NT2/D1 (cell line): Measurements from ENCODE around the gene KRTAP16-1.

Source experiments
- DNase-seq: peaks from one replicate; pipeline ENCODE4 v3.0.0-alpha.2; 2011; ENCODE audit warnings: low read depth, low spot score
- H3K27me3 ChIP-seq: 2 replicates; pipeline ENCODE4 v1.6.0; 2011; ENCODE audit warnings: mild to moderate bottlenecking; ENCODE audit not compliant: insufficient read length, insufficient read depth
- H3K36me3 ChIP-seq: 2 replicates; pipeline ENCODE4 v1.6.1; 2011; ENCODE audit warnings: mild to moderate bottlenecking, low read length, mixed read lengths; ENCODE audit not compliant: insufficient read depth, insufficient read length
- H3K4me1 ChIP-seq: 2 replicates; pipeline ENCODE4 v1.5.1; 2011; ENCODE audit not compliant: insufficient read depth, insufficient read length
- H3K4me3 ChIP-seq: 2 replicates; pipeline ENCODE4 v1.5.1; 2011; ENCODE audit warnings: low read depth; ENCODE audit not compliant: insufficient read length
- H3K9ac ChIP-seq: 2 replicates; pipeline ENCODE4 v1.6.0; 2011; ENCODE audit warnings: low read depth; ENCODE audit not compliant: insufficient read length
- H3K9me3 ChIP-seq: 2 replicates; pipeline ENCODE4 v1.5.1; 2011; ENCODE audit warnings: mild to moderate bottlenecking, low read length; ENCODE audit not compliant: insufficient read depth
- SUZ12 ChIP-seq: IDR thresholded peaks from 2 replicates; pipeline ENCODE4 v1.6.1; 2011; ENCODE audit not compliant: insufficient read length, insufficient read depth; ENCODE audit errors: extremely low read depth
- YY1 ChIP-seq: IDR thresholded peaks from 2 replicates; pipeline ENCODE4 v1.6.1; 2011; ENCODE audit not compliant: insufficient read length, insufficient read depth
- ZNF274 ChIP-seq: IDR thresholded peaks from 2 replicates; pipeline ENCODE4 v1.6.1; 2011; ENCODE audit warnings: mild to moderate bottlenecking, low read depth, low read length

Gene KRTAP16-1

GRCh38 chr17:41327411-41328120 lies 18.5 kb upstream of the KRTAP16-1 start:
- TF ChIP-seq ZNF274 (no peak), YY1 (no peak), SUZ12 (no peak)
- no peaks in the 10 kb centered on the region for H3K9me3 ChIP-seq
- H3K36me3 ChIP-seq, result no peaks in the 10 kb centered on the region
- peaks cover 4% of the 10 kb centered on the region for H3K4me1 ChIP-seq
- no peaks in the 10 kb centered on the region for H3K27me3 ChIP-seq
- DNase-seq, result no peak
- H3K9ac ChIP-seq, result no peak overlapping the region
- H3K4me3 ChIP-seq, result no peak overlapping the region

GRCh38 chr17:41326173-41327145 lies 17.4 kb upstream of the KRTAP16-1 start:
- DNase-seq, result no peak

GRCh38 chr17:41325611-41326010 lies 16.5 kb upstream of the KRTAP16-1 start:
- Histone ChIP-seq H3K4me3 (no peak overlapping the region), H3K27me3 (no peaks in the 10 kb centered on the region), H3K9me3 (no peaks in the 10 kb centered on the region), H3K36me3 (no peaks in the 10 kb centered on the region), H3K4me1 (peaks cover 4% of the 10 kb centered on the region), H3K9ac (no peak overlapping the region)
- TF ChIP-seq SUZ12, result no peak
- no peak for TF ChIP-seq YY1
- TF ChIP-seq ZNF274, result no peak
- DNase-seq, result no peak

More at GRCh38 chr17:41326173-41327145, 17.4 kb upstream of the KRTAP16-1 start:
- Histone ChIP-seq H3K9ac (no peak overlapping the region), H3K27me3 (no peaks in the 10 kb centered on the region), H3K4me3 (no peak overlapping the region), H3K36me3 (no peaks in the 10 kb centered on the region), H3K9me3 (no peaks in the 10 kb centered on the region), H3K4me1 (peaks cover 4% of the 10 kb centered on the region)
- TF ChIP-seq SUZ12 (no peak), ZNF274 (no peak), YY1 (no peak)

- Histone ChIP-seq H3K4me3 (no peak overlapping the region), H3K36me3 (no peaks in the 10 kb centered on the region), H3K4me1 (peaks cover 4% of the 10 kb centered on the region), H3K9ac (no peak overlapping the region), H3K27me3 (no peaks in the 10 kb centered on the region), H3K9me3 (peaks cover 2% of the 10 kb centered on the region; the same call in 1 of the 2 replicates)
- TF ChIP-seq SUZ12 (no peak), ZNF274 (no peak), YY1 (no peak)
- DNase-seq, result no peak
Observed at GRCh38 chr17:41325126-41325525, 16.0 kb upstream of the KRTAP16-1 start.

GRCh38 chr17:41324180-41325075 lies 15.3 kb upstream of the KRTAP16-1 start:
- TF ChIP-seq SUZ12 (no peak), YY1 (no peak), ZNF274 (no peak)
- DNase-seq, result peak; percentile 16
- no peaks in the 10 kb centered on the region for H3K36me3 ChIP-seq

GRCh38 chr17:41322903-41323895 lies 14.1 kb upstream of the KRTAP16-1 start:
- TF ChIP-seq SUZ12 (no peak), ZNF274 (no peak), YY1 (no peak)
- no peak for DNase-seq
- no peak overlapping the region for H3K4me3 ChIP-seq
- H3K36me3 ChIP-seq, result no peaks in the 10 kb centered on the region
- peaks cover 13% of the 10 kb centered on the region for H3K9me3 ChIP-seq
- H3K4me1 ChIP-seq, result peaks cover 4% of the 10 kb centered on the region
- no peak overlapping the region for H3K9ac ChIP-seq
- H3K27me3 ChIP-seq, result no peaks in the 10 kb centered on the region

More at GRCh38 chr17:41324180-41325075, 15.3 kb upstream of the KRTAP16-1 start:
- H3K27me3 ChIP-seq, result no peaks in the 10 kb centered on the region
- H3K4me1 ChIP-seq, result peaks cover 4% of the 10 kb centered on the region
- H3K4me3 ChIP-seq, result no peak overlapping the region
- peaks cover 9% of the 10 kb centered on the region for H3K9me3 ChIP-seq
- no peak overlapping the region for H3K9ac ChIP-seq
